HG02973 (cell line): ENCODE data around the gene ALX4.

ENCODE experiments used
- ATAC-seq: cut with Tn5 transposase; IDR thresholded peaks from one replicate; pipeline ENCODE4 v1.9.1; 2021; ENCODE audit warnings: moderate library complexity; ENCODE audit not compliant: unreplicated experiment

The ALX4 gene

GRCh38 chr11:44217432-44217831, 92.5 kb downstream of the ALX4 start:
- no peak for ATAC-seq

- no peak for ATAC-seq
These were observed 96.8 kb downstream of the ALX4 start for GRCh38 chr11:44213148-44213547.

- ATAC-seq, result no peak
These were observed 97.8 kb downstream of the ALX4 start for GRCh38 chr11:44212128-44212527.
